Activated CD4-positive, alpha-beta memory T cell treated with anti-CD3 and anti-CD28 coated beads for 36 hours (primary cell): ENCODE results near the gene PSME4. TPM values are rescaled to one million over a fixed set of nuclear protein-coding genes. Genes with fewer than 3 reads are reported as not detected.

Experiments used
- CTCF ChIA-PET: fragments of 350-600 bp; sonication (Branson Sonifier 250); formaldehyde crosslinking; loops from one replicate; lab custom pipeline; 2021; ENCODE audit warnings: antibody characterized with exemption, inconsistent platforms; lab: Charles Lee
- POLR2A ChIA-PET: fragments of 350-600 bp; sonication (Branson Sonifier 250); formaldehyde crosslinking; loops from one replicate; lab custom pipeline; 2021; ENCODE audit warnings: antibody characterized with exemption; lab: Charles Lee
- DNase-seq: peaks from one replicate; pipeline ENCODE4 v3.0.0-alpha.2; 2020
- H3K27ac Mint-ChIP-seq: one replicate; pipeline ENCODE4 v1.8.0; 2021; ENCODE audit warnings: mixed read lengths
- H3K27me3 Mint-ChIP-seq: one replicate; pipeline ENCODE4 v1.8.0; 2021; ENCODE audit warnings: mixed read lengths
- H3K36me3 Mint-ChIP-seq: one replicate; pipeline ENCODE4 v1.8.0; 2021; ENCODE audit warnings: mixed read lengths
- H3K4me1 Mint-ChIP-seq: one replicate; pipeline ENCODE4 v1.8.0; 2021; ENCODE audit warnings: low read depth, mixed read lengths
- H3K4me3 Mint-ChIP-seq: one replicate; pipeline ENCODE4 v1.8.0; 2021; ENCODE audit warnings: mild to moderate bottlenecking, mixed read lengths
- H3K9me3 Mint-ChIP-seq: one replicate; pipeline ENCODE4 v1.8.0; 2021; ENCODE audit warnings: mixed read lengths
- intact Hi-C: fragments of 100-400 bp; cut with micrococcal nuclease; formaldehyde crosslinking; loops from one replicate; pipeline ENCODE4 v1.15.1; 2023
- total RNA-seq, 2 experiments: library from RNA; stranded (reverse); gene quantifications; one replicate each; pipeline ENCODE4 v1.2.3, GENCODE V29; 2021

PSME4 gene
- total RNA-seq, 2 experiments from 2014 or later, result 35.2 to 36.9 TPM

- no peaks in the 10 kb centered on the region for H3K27me3 Mint-ChIP-seq
These were observed 93.2 kb downstream of the PSME4 start for GRCh38 chr2:53877556-53877955.

GRCh38 chr2:53877112-53877511 lies 93.7 kb downstream of the PSME4 start:
- Mint-ChIP-seq H3K27me3 (no peaks in the 10 kb centered on the region), H3K4me1 (peaks cover 7% of the 10 kb centered on the region), H3K27ac (no peak overlapping the region), H3K9me3 (no peaks in the 10 kb centered on the region), H3K36me3 (peaks cover 21% of the 10 kb centered on the region), H3K4me3 (no peak overlapping the region)
- CTCF ChIA-PET, result no interaction called here
- intact Hi-C loops, result no loop called here
- DNase-seq, result no peak
- POLR2A ChIA-PET, result no interaction called here

More at GRCh38 chr2:53877556-53877955, 93.2 kb downstream of the PSME4 start:
- Mint-ChIP-seq H3K4me3 (no peak overlapping the region), H3K36me3 (peaks cover 26% of the 10 kb centered on the region), H3K27ac (no peak overlapping the region), H3K4me1 (peaks cover 7% of the 10 kb centered on the region), H3K9me3 (no peaks in the 10 kb centered on the region)
- DNase-seq, result no peak
- CTCF ChIA-PET, result no interaction called here
- POLR2A ChIA-PET, result no interaction called here
- intact Hi-C loops, result no loop called here

- intact Hi-C loops, result no loop called here
- H3K27ac Mint-ChIP-seq, result no peak overlapping the region
- ChIA-PET POLR2A (no interaction called here), CTCF (interaction anchor here (0.9 kb wide), 1 partner anchor 12 kb away, joined by 3 read pairs; no protein-coding TSS in a partner anchor)
- H3K4me1 Mint-ChIP-seq, result no peaks in the 10 kb centered on the region
- peaks cover 17% of the 10 kb centered on the region for H3K36me3 Mint-ChIP-seq
- no peaks in the 10 kb centered on the region for H3K27me3 Mint-ChIP-seq
- no peak for DNase-seq
- H3K9me3 Mint-ChIP-seq, result no peaks in the 10 kb centered on the region
- no peak overlapping the region for H3K4me3 Mint-ChIP-seq
These were observed 96.3 kb downstream of the PSME4 start for GRCh38 chr2:53874401-53874950.

- ChIA-PET POLR2A (no interaction called here), CTCF (no interaction called here)
- intact Hi-C loops, result no loop called here
- H3K27me3 Mint-ChIP-seq, result no peaks in the 10 kb centered on the region
- peaks cover 25% of the 10 kb centered on the region for H3K36me3 Mint-ChIP-seq
- no peak for DNase-seq
- no peak overlapping the region for H3K4me3 Mint-ChIP-seq
- no peaks in the 10 kb centered on the region for H3K9me3 Mint-ChIP-seq
- H3K27ac Mint-ChIP-seq, result no peak overlapping the region
- H3K4me1 Mint-ChIP-seq, result no peaks in the 10 kb centered on the region
These were observed 103.0 kb downstream of the PSME4 start for GRCh38 chr2:53867773-53868172.

DNA sequence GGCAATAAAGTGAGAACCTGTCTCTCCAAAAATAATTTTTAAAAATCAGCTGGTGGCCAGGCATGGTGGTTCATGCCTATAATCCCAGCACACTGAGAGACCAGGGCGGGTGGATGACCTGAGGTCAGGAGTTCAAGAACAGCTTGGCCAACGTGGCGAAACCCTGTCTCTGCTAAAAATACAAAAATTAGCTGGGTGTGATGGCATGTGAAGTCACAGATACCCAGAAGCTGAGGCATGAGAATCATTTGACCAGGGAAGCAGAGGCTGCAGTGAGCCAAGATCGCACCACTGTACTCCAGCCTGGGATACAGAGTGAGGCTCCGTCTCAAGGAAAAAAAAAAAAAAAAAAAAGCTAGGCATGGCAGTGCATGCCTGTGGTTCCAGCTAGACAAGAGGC lies 103.6 kb downstream of the PSME4 start:
- POLR2A ChIA-PET, result no interaction called here
- Mint-ChIP-seq H3K27ac (no peak overlapping the region), H3K36me3 (peaks cover 25% of the 10 kb centered on the region), H3K4me3 (no peak overlapping the region), H3K4me1 (no peaks in the 10 kb centered on the region), H3K9me3 (no peaks in the 10 kb centered on the region), H3K27me3 (no peaks in the 10 kb centered on the region)
- no peak for DNase-seq
- CTCF ChIA-PET, result no interaction called here
- intact Hi-C loops, result no loop called here

DNA sequence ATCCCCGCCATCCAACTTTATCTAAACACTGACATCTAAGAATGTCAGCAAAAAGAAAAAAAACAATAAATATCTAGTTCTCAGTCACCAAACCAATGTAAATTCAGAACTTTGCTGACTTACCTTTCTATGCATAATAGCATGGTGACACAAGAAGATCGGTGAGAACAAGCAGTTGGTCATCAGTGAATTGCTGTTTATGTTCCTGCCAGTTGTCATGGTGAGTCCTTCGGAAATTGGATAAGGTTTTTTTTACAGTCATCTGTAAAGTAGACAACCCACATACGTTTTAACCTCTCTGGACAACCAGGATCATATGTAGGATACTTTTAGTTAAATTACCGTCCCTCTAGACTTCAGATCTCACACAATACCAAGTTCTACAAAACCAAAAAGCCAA lies 104.8 kb downstream of the PSME4 start:
- H3K27me3 Mint-ChIP-seq, result no peaks in the 10 kb centered on the region
- H3K27ac Mint-ChIP-seq, result no peak overlapping the region
- ChIA-PET CTCF (no interaction called here), POLR2A (no interaction called here)
- H3K4me1 Mint-ChIP-seq, result peaks cover 3% of the 10 kb centered on the region
- no peaks in the 10 kb centered on the region for H3K9me3 Mint-ChIP-seq
- H3K36me3 Mint-ChIP-seq, result peaks cover 26% of the 10 kb centered on the region
- intact Hi-C loops, result no loop called here
- H3K4me3 Mint-ChIP-seq, result no peak overlapping the region
- no peak for DNase-seq

DNA sequence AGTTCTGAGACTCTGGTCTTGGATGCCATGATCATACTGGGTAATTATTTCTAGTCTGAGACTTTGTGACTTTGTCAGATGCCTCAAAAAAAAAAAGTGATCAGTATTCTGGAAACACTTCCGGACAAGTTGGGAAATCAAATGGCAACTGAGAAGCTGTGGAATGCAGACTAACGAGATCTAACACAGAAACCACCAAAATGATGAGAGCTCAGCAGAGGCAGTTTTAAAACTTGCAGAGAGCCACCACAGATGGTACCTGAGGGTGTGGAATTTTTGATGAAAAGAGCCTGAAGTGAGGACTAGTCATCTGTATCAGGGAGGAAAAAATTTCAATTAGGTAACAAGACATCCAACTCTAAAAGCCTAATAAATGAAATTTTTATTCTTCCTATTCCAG lies 105.5 kb downstream of the PSME4 start:
- no peak overlapping the region for H3K4me3 Mint-ChIP-seq
- DNase-seq, result no peak
- H3K27ac Mint-ChIP-seq, result no peak overlapping the region
- H3K4me1 Mint-ChIP-seq, result peaks cover 3% of the 10 kb centered on the region
- intact Hi-C loops, result no loop called here
- H3K36me3 Mint-ChIP-seq, result peaks cover 30% of the 10 kb centered on the region
- H3K9me3 Mint-ChIP-seq, result no peaks in the 10 kb centered on the region
- ChIA-PET POLR2A (no interaction called here), CTCF (no interaction called here)
- no peaks in the 10 kb centered on the region for H3K27me3 Mint-ChIP-seq

DNA sequence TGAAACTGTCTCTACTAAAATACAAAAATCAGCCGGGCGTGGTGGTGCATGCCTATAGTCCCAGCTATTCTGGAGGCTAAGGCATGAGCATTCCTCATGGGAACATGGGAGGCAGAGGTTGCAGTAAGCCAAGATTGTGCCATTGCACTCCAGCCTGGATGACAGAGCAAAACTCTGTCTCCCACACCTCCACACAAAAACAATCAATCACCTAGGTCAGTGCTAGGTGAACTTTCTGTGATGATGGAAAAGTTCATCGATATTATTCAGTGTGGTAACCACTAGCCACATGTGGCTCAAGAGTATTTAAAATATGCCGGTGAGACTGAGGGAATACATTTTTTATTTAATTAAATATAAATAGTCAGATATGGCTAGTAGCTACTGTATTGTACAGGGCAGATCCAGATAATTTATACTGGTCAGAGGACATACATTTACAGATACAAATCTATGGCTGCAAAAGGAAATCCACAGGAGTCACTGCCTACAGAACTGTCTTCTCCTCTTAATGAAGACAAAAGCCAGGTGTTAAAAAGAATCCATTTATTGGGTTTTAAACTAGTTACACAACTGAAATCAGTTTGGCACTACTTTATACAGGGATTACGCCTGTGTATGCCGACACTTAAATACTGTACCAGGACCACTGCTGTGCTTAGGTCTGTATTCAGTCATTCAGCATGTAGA lies 107.1 kb downstream of the PSME4 start:
- no peaks in the 10 kb centered on the region for H3K27me3 Mint-ChIP-seq
- intact Hi-C loops, result no loop called here
- H3K4me1 Mint-ChIP-seq, result peaks cover 3% of the 10 kb centered on the region
- DNase-seq, result no peak
- H3K4me3 Mint-ChIP-seq, result no peak overlapping the region
- H3K9me3 Mint-ChIP-seq, result no peaks in the 10 kb centered on the region
- H3K36me3 Mint-ChIP-seq, result peaks cover 32% of the 10 kb centered on the region
- POLR2A ChIA-PET, result no interaction called here
- no peak overlapping the region for H3K27ac Mint-ChIP-seq
- CTCF ChIA-PET, result no interaction called here

DNA sequence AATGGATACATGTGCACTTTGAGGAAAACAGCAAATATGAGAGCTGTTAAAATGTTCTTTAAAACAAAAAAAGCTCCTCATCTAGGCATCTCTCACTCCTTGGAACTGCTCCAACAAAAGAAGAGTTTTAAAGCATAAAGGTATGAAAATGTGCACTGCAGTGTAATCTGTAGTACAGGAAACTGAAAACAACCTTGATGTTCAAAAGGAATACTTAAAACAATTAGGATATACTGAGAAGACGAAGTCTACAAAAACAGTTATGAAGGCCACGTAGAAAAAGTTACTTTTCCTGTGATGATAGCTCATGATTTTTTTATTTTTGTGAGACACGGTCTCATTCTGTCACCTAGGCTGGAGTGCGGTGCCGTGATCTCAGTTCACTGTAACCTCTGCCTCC lies 109.0 kb downstream of the PSME4 start:
- H3K27ac Mint-ChIP-seq, result no peak overlapping the region
- POLR2A ChIA-PET, result no interaction called here

GRCh38 chr2:53859206-53860181 lies 111.3 kb downstream of the PSME4 start, which contains the start of gene GPR75:
Gene GPR75, minus strand, starts transcription at chr2:53859967. Its CDS starts 5,211 bp downstream, at chr2:53854756.
- no peak within 1 kb of the TSS for H3K4me3 Mint-ChIP-seq
- ChIA-PET CTCF (no interaction called here), POLR2A (no interaction called here)
- peaks cover 3% of the 10 kb centered on the region for H3K4me1 Mint-ChIP-seq
- no peak for DNase-seq
- peaks cover 11% of the 10 kb centered on the region for H3K36me3 Mint-ChIP-seq
- H3K9me3 Mint-ChIP-seq, result no peaks in the 10 kb centered on the region
- intact Hi-C loops, result no loop called here
- H3K27ac Mint-ChIP-seq, result no peak within 1 kb of the TSS
- no peaks in the 10 kb centered on the region for H3K27me3 Mint-ChIP-seq

More for the DNA sequence above, 109.0 kb downstream of the PSME4 start:
- H3K9me3 Mint-ChIP-seq, result no peaks in the 10 kb centered on the region
- CTCF ChIA-PET, result interaction anchor here (0.6 to 1.5 kb wide), 2 partner anchors 13 to 664 kb away, joined by 3 read pairs; no protein-coding TSS in a partner anchor
- H3K27me3 Mint-ChIP-seq, result no peaks in the 10 kb centered on the region
- no peak for DNase-seq
- peaks cover 29% of the 10 kb centered on the region for H3K36me3 Mint-ChIP-seq
- intact Hi-C loops, result no loop called here
- H3K4me3 Mint-ChIP-seq, result no peak overlapping the region
- peaks cover 3% of the 10 kb centered on the region for H3K4me1 Mint-ChIP-seq

DNA sequence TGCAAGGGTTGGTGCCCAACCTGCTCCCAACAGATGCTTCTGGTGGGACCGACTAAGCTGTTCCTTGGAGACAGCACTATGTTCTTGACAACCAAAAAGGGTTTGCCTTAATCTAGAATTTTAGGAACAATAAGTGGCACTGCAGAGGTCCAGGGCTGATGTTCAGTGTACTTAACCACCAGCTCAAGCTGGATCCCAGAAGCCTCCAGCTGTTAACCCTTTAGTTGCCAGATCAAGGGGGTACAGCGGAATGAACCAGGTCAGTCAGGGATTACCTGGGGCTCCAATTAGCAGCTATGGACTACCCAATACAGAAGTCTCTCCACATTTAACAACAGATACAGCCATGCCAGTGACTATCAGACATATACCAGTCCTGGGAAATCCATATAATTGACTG lies 114.5 kb downstream of the PSME4 start:
- intact Hi-C loops, result no loop called here
- peaks cover 23% of the 10 kb centered on the region for H3K36me3 Mint-ChIP-seq
- H3K4me1 Mint-ChIP-seq, result peaks cover 2% of the 10 kb centered on the region
- no peaks in the 10 kb centered on the region for H3K27me3 Mint-ChIP-seq
- H3K27ac Mint-ChIP-seq, result no peak overlapping the region
- no peaks in the 10 kb centered on the region for H3K9me3 Mint-ChIP-seq
- ChIA-PET CTCF (no interaction called here), POLR2A (interaction anchor here (0.5 kb wide), 1 partner anchor 21 kb away, joined by 3 read pairs; no protein-coding TSS in a partner anchor)
- DNase-seq, result no peak
- no peak overlapping the region for H3K4me3 Mint-ChIP-seq

DNA sequence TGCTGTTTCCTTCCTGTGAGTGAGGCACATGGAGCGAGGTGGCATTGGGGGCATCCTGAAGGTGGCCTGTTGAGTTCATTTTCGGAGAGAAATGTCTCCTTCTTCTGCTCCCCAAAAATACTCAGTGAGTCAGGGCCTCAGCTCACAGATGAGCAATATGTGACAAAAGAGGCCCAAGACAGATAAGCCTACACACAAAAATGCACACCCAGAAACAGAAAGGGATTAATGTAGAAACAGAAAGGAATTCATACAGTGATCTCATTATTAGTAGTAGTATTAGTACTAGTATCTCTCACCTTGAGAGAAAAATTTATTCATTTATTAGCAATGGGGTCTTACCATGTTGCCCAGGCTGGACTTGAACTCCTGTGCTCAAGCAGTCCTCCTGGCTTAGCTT lies 116.1 kb downstream of the PSME4 start:
- H3K4me3 Mint-ChIP-seq, result no peak overlapping the region
- H3K27ac Mint-ChIP-seq, result no peak overlapping the region
- H3K36me3 Mint-ChIP-seq, result peaks cover 18% of the 10 kb centered on the region
- DNase-seq, result no peak
- H3K4me1 Mint-ChIP-seq, result peaks cover 2% of the 10 kb centered on the region
- ChIA-PET CTCF (no interaction called here), POLR2A (no interaction called here)
- no peaks in the 10 kb centered on the region for H3K9me3 Mint-ChIP-seq
- no peaks in the 10 kb centered on the region for H3K27me3 Mint-ChIP-seq
- intact Hi-C loops, result no loop called here
